Measurements from ENCODE around the gene DCTPP1.

Gene DCTPP1

GRCh38 chr16:30383521-30383920 lies 46.3 kb downstream of the DCTPP1 start:
- in situ Hi-C loops (cut with HindIII; ENCODE audit: low sequenced_read_pairs): no loop called here
- no peak overlapping the region for H3K4me3 ChIP-seq (ENCODE audit: low read depth, low read length)
- DNase-seq (ENCODE audit: low read depth): no peak
- TF ChIP-seq, protein P1, sequence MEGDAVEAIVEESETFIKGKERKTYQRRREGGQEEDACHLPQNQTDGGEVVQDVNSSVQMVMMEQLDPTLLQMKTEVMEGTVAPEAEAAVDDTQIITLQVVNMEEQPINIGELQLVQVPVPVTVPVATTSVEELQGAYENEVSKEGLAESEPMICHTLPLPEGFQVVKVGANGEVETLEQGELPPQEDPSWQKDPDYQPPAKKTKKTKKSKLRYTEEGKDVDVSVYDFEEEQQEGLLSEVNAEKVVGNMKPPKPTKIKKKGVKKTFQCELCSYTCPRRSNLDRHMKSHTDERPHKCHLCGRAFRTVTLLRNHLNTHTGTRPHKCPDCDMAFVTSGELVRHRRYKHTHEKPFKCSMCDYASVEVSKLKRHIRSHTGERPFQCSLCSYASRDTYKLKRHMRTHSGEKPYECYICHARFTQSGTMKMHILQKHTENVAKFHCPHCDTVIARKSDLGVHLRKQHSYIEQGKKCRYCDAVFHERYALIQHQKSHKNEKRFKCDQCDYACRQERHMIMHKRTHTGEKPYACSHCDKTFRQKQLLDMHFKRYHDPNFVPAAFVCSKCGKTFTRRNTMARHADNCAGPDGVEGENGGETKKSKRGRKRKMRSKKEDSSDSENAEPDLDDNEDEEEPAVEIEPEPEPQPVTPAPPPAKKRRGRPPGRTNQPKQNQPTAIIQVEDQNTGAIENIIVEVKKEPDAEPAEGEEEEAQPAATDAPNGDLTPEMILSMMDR (IDR thresholded peaks at IDR 0.05; ENCODE audit: low read depth, low read length, missing control alignments): no peak

DNA sequence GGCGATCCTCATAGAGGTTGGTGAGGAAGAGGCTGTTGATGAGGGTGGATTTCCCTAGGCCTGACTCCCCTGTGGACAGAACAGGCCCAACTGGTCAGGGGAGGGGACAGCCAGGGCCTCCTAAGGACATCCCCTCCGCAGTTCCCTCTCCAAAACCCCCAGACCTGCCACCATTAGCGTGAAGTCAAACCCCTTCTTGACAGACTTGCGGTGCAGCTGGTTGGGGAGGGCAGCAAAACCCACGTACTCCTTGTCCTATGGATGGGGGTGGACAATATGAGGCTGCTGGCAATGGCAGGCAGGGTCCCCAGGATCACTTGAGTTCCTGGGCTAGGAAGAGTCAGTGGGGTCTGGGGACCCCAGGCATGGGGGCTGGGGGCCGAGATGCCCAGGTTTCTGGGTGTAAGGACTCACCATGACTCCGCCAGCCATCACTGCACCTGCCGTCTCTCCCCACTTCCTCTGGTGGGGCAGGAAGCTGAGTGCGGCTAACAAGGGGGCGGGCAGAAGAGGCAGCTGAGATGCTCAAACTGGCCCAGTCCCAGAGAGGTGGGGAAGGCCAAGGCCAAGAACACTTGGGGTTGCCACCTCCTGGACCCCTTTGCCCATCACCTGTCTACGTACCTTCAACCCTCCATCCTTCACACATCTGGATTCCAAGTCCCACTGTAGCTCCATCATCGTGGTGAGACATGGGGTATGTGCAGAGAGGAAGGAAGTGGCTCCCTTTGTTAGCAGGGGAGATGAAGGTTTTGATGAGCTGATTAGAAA lies 47.5 kb downstream of the DCTPP1 start, which contains the start of gene SEPTIN1:
Gene SEPTIN1 (minus strand): TSS at position 451 of the 771 bp plus-strand sequence. CDS start 19 bp downstream, at position 432.
- no peak for DNase-seq (ENCODE audit: low read depth)
- TF ChIP-seq, protein P1 (IDR thresholded peaks at IDR 0.05; ENCODE audit: low read depth, low read length, missing control alignments): no peak
- H3K4me3 ChIP-seq (ENCODE audit: low read depth, low read length): no peak within 1 kb of the TSS
- in situ Hi-C loops (cut with HindIII; ENCODE audit: low sequenced_read_pairs): no loop called here

GRCh38 chr16:30381291-30382041 lies 48.4 kb downstream of the DCTPP1 start:
- H3K4me3 ChIP-seq (ENCODE audit: low read depth, low read length): no peak overlapping the region
- DNase-seq (ENCODE audit: low read depth): no peak
- TF ChIP-seq, protein P1 (IDR thresholded peaks at IDR 0.05; ENCODE audit: low read depth, low read length, missing control alignments): no peak
- in situ Hi-C loops (cut with HindIII; ENCODE audit: low sequenced_read_pairs): no loop called here

DNA sequence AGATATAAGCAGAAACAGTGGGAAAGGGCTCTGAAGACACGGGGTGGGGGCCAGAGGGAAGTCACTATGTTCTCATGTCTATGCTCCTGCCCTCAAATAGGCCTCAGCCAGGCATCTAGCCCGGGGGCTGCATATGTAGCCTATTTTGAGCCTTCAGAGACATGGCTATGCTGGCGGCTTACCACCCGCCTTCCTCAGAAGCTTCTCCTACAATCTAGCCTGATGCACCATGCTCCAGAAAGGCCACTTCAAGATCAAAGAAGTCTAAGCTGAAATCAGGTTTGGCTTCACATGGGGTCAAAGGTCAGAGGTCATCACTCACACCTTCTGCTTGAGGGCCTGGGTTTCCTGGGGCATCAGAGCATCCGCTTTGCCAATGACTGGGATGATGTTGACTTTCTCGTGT lies 49.0 kb downstream of the DCTPP1 start:
- TF ChIP-seq, protein P1 (IDR thresholded peaks at IDR 0.05; ENCODE audit: low read depth, low read length, missing control alignments): no peak
- in situ Hi-C loops (cut with HindIII; ENCODE audit: low sequenced_read_pairs): no loop called here
- no peak for DNase-seq (ENCODE audit: low read depth)
- no peak overlapping the region for H3K4me3 ChIP-seq (ENCODE audit: low read depth, low read length)

DNA sequence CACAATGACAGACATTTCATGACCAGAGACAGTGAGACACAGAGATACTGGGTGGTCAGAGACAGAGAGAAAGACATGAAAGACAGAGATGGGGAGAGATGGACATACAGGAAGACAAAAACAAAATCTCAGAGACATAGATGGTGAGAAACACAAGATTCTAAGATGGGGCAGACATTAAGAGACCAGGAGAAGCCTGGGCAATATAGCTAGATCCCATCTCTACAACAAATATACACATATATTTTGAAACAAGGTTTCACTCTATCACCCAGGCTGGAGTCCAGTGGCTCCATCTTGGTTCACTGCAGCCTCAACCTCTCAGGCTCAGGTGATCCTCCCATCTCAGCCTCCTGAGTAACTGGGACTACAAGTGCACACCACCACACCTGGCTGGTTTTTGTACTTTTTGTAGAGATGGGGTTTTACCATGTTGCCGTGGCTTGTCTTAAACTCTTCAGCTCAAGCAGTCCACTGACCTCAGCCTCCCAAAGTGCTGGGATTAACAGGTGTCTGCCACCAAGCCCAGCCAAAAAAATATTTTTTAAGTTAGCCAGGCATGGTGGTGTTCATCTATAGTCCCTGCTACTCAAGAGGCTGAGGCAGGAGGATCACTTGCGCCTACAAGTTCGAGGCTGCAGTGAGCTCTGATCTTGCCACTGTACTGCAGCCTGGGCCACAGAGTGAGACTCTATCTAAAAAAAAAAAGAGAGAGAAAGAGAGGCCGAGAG lies 49.6 kb downstream of the DCTPP1 start:
- TF ChIP-seq, protein P1 (IDR thresholded peaks at IDR 0.05; ENCODE audit: low read depth, low read length, missing control alignments): no peak
- no peak overlapping the region for H3K4me3 ChIP-seq (ENCODE audit: low read depth, low read length)
- DNase-seq (ENCODE audit: low read depth): no peak
- in situ Hi-C loops (cut with HindIII; ENCODE audit: low sequenced_read_pairs): no loop called here

DNA sequence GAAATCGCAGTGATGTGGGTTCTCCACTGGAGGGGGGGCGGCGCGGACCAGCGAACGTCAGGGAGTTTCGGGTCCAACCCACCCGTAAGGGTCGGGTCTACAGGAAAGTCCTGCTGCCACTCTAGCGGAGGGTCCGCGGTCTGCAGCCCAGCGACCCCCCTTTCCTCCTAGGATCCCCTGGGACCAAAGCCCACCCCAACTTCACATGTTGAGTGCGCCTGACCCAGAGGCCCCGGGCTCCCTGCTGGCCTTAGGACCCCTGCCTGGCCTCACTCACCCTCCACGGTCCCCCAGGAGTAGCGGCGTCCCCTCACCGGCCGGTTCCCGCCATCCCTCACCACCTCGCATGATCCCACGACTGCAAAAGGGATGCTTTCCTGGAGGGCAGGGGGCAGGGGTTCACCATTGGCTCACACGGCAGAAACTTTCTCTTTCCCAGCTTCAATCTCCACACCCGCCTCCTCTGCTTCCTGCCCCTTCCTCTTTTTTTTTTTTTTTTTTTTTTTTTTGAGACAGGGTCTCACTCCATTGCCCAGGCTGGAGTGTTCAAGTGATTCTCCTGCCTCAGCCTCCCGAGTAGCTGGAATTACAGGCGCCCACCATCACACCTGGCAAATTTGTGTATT lies 50.6 kb downstream of the DCTPP1 start:
- in situ Hi-C loops (cut with HindIII; ENCODE audit: low sequenced_read_pairs): loop anchor here (10.0 kb wide), 1 partner anchor 264 kb away; the partner anchor contains the start of gene GDPD3
- TF ChIP-seq, protein P1 (IDR thresholded peaks at IDR 0.05; ENCODE audit: low read depth, low read length, missing control alignments): no peak
- H3K4me3 ChIP-seq (ENCODE audit: low read depth, low read length): peak overlapping the region; percentile 62
- DNase-seq (ENCODE audit: low read depth): no peak

Measured in astrocyte of the cerebellum (primary cell).